ENCODE data around the gene CRACR2B.

Gene CRACR2B

GRCh38 chr11:794013-794765, 33.5 kb upstream of the CRACR2B start:
- no peak for DNase-seq
- in situ Hi-C loops (cut with HindIII; ENCODE audit: low pct_ligation_motif_present, low pct_unique_long_range_greater_than_20kb, low sequenced_read_pairs), result no loop called here

- no peak for DNase-seq
Observed at GRCh38 chr11:794766-795633, 32.7 kb upstream of the CRACR2B start.

GRCh38 chr11:795634-796564, 31.8 kb upstream of the CRACR2B start:
- DNase-seq, result peak; percentile 81
- in situ Hi-C loops (cut with HindIII; ENCODE audit: low pct_ligation_motif_present, low pct_unique_long_range_greater_than_20kb, low sequenced_read_pairs), result no loop called here

More at GRCh38 chr11:794766-795633, 32.7 kb upstream of the CRACR2B start:
- in situ Hi-C loops (cut with HindIII; ENCODE audit: low pct_ligation_motif_present, low pct_unique_long_range_greater_than_20kb, low sequenced_read_pairs), result no loop called here

- no peak for DNase-seq
- in situ Hi-C loops (cut with HindIII; ENCODE audit: low pct_ligation_motif_present, low pct_unique_long_range_greater_than_20kb, low sequenced_read_pairs), result no loop called here
Observed at GRCh38 chr11:796565-797295, 31.0 kb upstream of the CRACR2B start.

- peak; percentile 66 for DNase-seq
- in situ Hi-C loops (cut with HindIII; ENCODE audit: low pct_ligation_motif_present, low pct_unique_long_range_greater_than_20kb, low sequenced_read_pairs), result no loop called here
Observed at GRCh38 chr11:797296-798092, 30.2 kb upstream of the CRACR2B start.

- DNase-seq, result peak; percentile 76
- in situ Hi-C loops (cut with HindIII; ENCODE audit: low pct_ligation_motif_present, low pct_unique_long_range_greater_than_20kb, low sequenced_read_pairs), result no loop called here
Observed at GRCh38 chr11:798093-798713, 29.5 kb upstream of the CRACR2B start, which contains the start of gene SLC25A22. TSS of gene SLC25A22 (minus strand) at chr11:798281. CDS start at chr11:795006, 3,275 bp downstream.

- no peak for DNase-seq
- in situ Hi-C loops (cut with HindIII; ENCODE audit: low pct_ligation_motif_present, low pct_unique_long_range_greater_than_20kb, low sequenced_read_pairs), result no loop called here
Observed at GRCh38 chr11:799641-800316, 27.9 kb upstream of the CRACR2B start.

- no peak for DNase-seq
- in situ Hi-C loops (cut with HindIII; ENCODE audit: low pct_ligation_motif_present, low pct_unique_long_range_greater_than_20kb, low sequenced_read_pairs), result no loop called here
Observed at GRCh38 chr11:800473-800872, 27.2 kb upstream of the CRACR2B start.

- DNase-seq, result no peak
- in situ Hi-C loops (cut with HindIII; ENCODE audit: low pct_ligation_motif_present, low pct_unique_long_range_greater_than_20kb, low sequenced_read_pairs), result no loop called here
Observed at GRCh38 chr11:801097-801780, 26.5 kb upstream of the CRACR2B start.

GRCh38 chr11:802018-802617, 25.6 kb upstream of the CRACR2B start:
- no peak for DNase-seq
- in situ Hi-C loops (cut with HindIII; ENCODE audit: low pct_ligation_motif_present, low pct_unique_long_range_greater_than_20kb, low sequenced_read_pairs), result no loop called here

GRCh38 chr11:802693-803466, 24.8 kb upstream of the CRACR2B start:
- DNase-seq, result no peak
- in situ Hi-C loops (cut with HindIII; ENCODE audit: low pct_ligation_motif_present, low pct_unique_long_range_greater_than_20kb, low sequenced_read_pairs), result no loop called here

GRCh38 chr11:803467-803742, 24.3 kb upstream of the CRACR2B start:
- no peak for DNase-seq
- in situ Hi-C loops (cut with HindIII; ENCODE audit: low pct_ligation_motif_present, low pct_unique_long_range_greater_than_20kb, low sequenced_read_pairs), result no loop called here

- in situ Hi-C loops (cut with HindIII; ENCODE audit: low pct_ligation_motif_present, low pct_unique_long_range_greater_than_20kb, low sequenced_read_pairs), result no loop called here
- no peak for DNase-seq
Observed at GRCh38 chr11:803770-804598, 23.7 kb upstream of the CRACR2B start.

GRCh38 chr11:804599-804964, 23.1 kb upstream of the CRACR2B start:
- in situ Hi-C loops (cut with HindIII; ENCODE audit: low pct_ligation_motif_present, low pct_unique_long_range_greater_than_20kb, low sequenced_read_pairs), result no loop called here
- DNase-seq, result no peak

Measured in ACHN (cell line).